ENCODE data around the gene CSRP1. TPM values are rescaled to one million over a fixed set of nuclear protein-coding genes. Genes with fewer than 3 reads are reported as not detected.

Gene CSRP1
- total RNA-seq, 2 donors from 2014 or later, result 13.2 to 57.6 TPM

GRCh38 chr1:201434266-201434665 lies 72.7 kb downstream of the CSRP1 start:
- ATAC-seq (no peak), DNase-seq (ENCODE audit: low spot score in 2 of 2) (no peak)
- Mint-ChIP-seq H3K36me3 (no peaks in the 10 kb centered on the region), H3K27ac (no peak overlapping the region), H3K9me3 (no peaks in the 10 kb centered on the region)

- H3K36me3 Mint-ChIP-seq, result no peaks in the 10 kb centered on the region
- DNase-seq (ENCODE audit: low spot score in 2 of 2) (no peak), ATAC-seq (no peak)
- H3K27ac Mint-ChIP-seq, result no peak overlapping the region
- no peaks in the 10 kb centered on the region for H3K9me3 Mint-ChIP-seq
These were observed 73.3 kb downstream of the CSRP1 start for GRCh38 chr1:201433609-201434008.

Other genes starting within 250 kb of the CSRP1 start
- not detected for gene PKP1, start 223.6 kb downstream of the CSRP1 start, total RNA-seq
- not detected for gene TNNT2, start 129.4 kb downstream of the CSRP1 start, total RNA-seq
- gene LAD1, start 107.8 kb downstream of the CSRP1 start, total RNA-seq, result not detected
- not detected for gene TNNI1, start 85.4 kb downstream of the CSRP1 start, total RNA-seq
- 10 to 100 TPM in 1 of 2 donors, 1 to 10 TPM in 1; 5.7 to 13.0 TPM for gene PHLDA3, start 37.9 kb downstream of the CSRP1 start, total RNA-seq
- 1 to 10 TPM in 1 of 2 donors, under 1 TPM in 1; 0.48 to 3.1 TPM for gene NAV1, start 32.0 kb upstream of the CSRP1 start, total RNA-seq

Measured in activated naive CD4-positive, alpha-beta T cell treated with anti-CD3 and anti-CD28 coated beads, Interleukin-2, amount 50 U/mL, for 72 hours (primary cell).